ENCODE data around the gene SYT8. TPM values are rescaled to one million over a fixed set of nuclear protein-coding genes. Genes with fewer than 3 reads are reported as not detected.

Gene SYT8
- total RNA-seq, 1 donor from 2014 or later: not detected

Small RNAs within 50 kb of the gene (microRNA-seq; reads per million reads assigned to microRNA genes)
- not detected for gene MIR4298
- not detected for gene MIR7847

Other genes starting within 250 kb of the SYT8 start
- gene KRTAP5-1, start 249.7 kb upstream of the SYT8 start, total RNA-seq: not detected
- gene KRTAP5-2, start 236.7 kb upstream of the SYT8 start, total RNA-seq: not detected
- gene KRTAP5-3, start 226.5 kb upstream of the SYT8 start, total RNA-seq: not detected
- not detected for gene KRTAP5-4, start 212.9 kb upstream of the SYT8 start, total RNA-seq
- gene KRTAP5-5, start 205.2 kb upstream of the SYT8 start, total RNA-seq: not detected
- gene KRTAP5-6, start 137.8 kb upstream of the SYT8 start, total RNA-seq: not detected
- gene IFITM10, start 84.4 kb upstream of the SYT8 start, total RNA-seq: 0.92 TPM
- gene CTSD, start 71.1 kb upstream of the SYT8 start, total RNA-seq: 957 TPM
- gene TNNI2, start 4.0 kb downstream of the SYT8 start, total RNA-seq: 0.35 TPM
- gene LSP1, start 18.1 kb downstream of the SYT8 start, total RNA-seq: 22.5 TPM
- 5.0 TPM for gene PRR33, start 56.9 kb downstream of the SYT8 start, total RNA-seq
- gene TNNT3, start 84.7 kb downstream of the SYT8 start, total RNA-seq: 36.3 TPM
- 107 TPM for gene MRPL23, start 112.3 kb downstream of the SYT8 start, total RNA-seq
- 611 TPM for gene H19, start 162.9 kb downstream of the SYT8 start, total RNA-seq

Data from Right ventricle myocardium inferior (tissue), 1 donor.